EL (cell line): ENCODE data around the gene GMDS.
"Not testable (repeated sequence)": the region's sequence is repeated elsewhere in the genome, so short reads cannot be mapped to it uniquely, and the experiment has no call there.

ENCODE experiments used
- DNase-seq: peaks from one replicate; pipeline ENCODE4 v3.0.0-alpha.2; 2016

The GMDS gene

DNA sequence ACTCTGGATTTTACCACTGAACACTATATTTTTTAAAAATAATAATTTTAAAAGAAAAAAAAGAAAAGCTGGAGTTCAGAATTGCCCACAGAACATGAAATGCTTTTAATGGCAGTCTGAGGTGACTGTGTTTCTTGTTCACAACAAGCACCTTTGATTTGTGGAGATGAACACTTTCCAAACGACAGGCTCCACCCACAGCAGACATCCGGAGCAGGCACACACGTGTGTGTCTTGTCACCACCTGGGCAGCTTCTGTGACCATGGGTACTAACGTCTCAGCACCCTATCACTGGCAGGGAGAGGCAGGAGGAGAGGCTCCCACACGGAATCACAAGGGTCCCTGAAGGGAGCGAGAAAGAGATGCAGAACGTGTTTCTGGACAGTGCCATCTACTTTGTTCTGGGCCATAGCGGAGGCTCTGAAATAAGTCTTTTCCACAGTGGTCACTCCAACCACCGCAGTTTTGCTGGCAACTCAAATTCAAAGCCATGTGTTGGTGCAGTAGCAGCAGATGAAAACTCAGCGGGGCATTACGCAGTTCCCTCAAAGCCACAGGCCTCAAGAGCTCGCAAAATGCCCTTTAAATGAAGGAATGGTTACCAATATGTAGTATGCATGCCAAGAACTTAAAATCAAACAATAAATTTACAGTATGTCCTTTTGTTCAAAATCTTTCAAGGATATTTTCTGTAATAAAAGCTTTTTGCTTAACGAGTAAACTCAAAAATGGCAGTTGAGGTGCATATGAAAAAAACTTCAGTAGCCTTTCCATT, 393.5 kb downstream of the GMDS start:
- DNase-seq = no peak

DNA sequence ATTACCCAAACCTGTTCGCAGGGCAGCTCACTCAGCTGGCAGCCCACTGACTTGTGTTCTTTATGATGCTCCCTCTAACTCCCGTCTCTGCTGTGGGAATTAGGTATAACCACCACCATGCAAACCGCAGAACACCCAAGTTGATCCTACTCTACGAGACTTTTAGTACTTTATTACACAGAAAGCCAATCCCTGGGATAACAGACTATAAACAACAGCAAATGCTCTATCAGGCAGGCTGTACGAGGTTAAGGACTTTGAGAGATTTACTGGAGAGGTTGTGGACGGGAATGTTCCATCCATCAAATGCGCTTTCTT, 394.6 kb downstream of the GMDS start:
- no peak for DNase-seq

DNA sequence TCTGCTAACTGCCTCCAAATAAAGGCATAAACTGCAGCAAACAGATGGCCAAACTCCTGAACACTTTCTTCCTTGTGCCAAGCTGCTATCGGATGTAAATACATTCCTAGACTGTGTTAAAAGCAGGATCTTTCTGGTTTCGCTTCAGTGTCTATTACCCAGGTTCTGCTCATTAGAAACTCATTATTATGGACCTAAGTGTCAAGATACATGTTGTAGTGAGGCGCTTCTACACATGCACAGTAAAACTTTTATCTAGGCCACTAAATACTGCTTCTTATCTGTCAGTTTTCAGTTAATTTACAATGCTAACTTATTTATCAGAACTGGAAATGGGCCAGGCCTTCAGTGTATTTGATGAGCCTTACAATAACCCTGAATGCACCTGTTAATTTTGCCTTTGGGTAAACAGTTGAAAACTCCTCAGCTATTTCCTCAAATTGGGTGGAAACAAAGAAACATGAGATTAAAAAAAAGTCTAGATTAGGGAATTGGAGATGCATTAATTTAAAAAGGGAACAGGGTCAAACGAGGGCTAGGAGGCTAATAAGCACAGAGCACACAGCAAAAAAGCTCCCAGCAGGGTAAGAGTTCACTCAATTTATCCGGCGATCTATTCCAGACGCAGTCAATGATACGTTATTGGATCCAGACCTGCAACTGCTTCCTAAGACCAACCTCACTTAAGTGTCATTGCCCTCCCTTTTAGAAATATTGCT, 395.1 kb downstream of the GMDS start:
- no peak for DNase-seq

DNA sequence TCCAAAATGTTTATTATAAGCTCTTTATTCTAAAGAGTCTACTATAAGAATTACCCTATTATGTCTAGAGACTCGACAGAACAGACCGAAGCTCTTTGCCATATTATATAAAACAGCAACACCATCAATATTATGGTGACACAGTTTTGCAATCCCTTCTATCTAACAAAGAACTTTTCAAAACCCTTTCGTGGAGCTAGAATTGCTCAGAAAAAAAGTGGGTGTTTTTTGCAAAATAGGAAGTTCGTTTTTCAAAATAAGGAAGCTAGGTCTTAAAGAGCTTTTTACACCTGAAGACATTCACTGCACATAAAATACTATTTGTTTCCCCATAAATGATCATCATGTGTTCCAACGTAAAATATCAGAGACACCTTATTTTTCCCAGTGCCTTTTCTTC, 395.7 kb downstream of the GMDS start:
- no peak for DNase-seq

DNA sequence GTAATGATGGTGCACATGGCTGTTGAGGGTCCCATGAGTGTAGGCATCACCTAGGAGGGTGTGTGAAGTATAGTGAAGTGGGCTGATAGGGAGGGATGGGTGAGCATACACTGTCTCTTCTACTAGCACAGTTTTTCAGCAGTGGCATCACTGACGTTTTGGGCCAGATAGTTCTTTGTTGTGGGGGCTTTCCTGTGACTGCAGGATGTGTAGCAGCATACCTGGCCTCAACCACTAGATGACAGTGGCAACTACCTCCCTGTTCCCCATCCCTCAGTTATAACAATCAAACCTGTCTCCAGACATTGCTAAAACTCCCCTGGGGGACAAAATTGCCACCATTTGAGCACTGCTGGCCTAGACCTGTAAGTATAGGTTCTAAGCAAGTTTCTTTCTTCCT, 396.7 kb downstream of the GMDS start:
- no peak for DNase-seq

DNA sequence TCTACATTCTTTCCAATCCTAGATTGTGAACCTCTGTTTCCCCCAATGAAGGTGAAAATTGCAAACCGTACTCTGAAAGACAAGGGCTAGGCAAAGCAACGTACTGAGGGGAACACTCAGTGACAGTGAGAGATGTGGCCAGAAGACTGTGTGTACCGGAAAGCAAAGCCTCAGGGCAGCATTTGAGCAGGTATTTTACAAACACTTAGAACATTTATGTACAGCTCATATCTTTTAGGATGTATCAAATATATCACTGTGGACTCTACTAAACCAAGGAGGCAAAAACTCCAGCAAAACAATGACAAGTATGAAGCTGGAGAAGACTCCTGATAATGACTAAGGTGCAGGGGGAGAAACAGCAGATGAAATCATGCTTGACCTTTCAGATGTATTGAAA, 398.8 kb downstream of the GMDS start:
- DNase-seq = no peak

DNA sequence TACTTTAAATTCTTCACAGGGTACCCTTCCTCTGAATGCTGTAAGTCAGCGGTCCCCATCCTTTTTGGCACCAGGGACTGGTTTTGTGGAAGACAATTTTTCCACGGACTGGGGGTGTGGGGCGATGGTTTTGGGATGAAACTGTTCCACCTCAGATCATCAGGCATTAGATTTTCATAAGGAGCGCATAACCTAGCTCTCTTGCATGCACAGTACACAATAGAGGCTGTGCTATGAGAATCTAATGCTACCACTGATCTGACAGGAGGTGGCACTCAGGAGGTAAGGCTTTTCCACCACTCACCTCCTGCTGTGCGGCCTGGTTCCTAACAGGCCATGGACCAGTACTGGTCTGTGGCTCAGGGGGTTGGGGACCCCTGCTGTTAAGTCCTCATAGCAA, 399.9 kb downstream of the GMDS start:
- not testable (repeated sequence) for DNase-seq

DNA sequence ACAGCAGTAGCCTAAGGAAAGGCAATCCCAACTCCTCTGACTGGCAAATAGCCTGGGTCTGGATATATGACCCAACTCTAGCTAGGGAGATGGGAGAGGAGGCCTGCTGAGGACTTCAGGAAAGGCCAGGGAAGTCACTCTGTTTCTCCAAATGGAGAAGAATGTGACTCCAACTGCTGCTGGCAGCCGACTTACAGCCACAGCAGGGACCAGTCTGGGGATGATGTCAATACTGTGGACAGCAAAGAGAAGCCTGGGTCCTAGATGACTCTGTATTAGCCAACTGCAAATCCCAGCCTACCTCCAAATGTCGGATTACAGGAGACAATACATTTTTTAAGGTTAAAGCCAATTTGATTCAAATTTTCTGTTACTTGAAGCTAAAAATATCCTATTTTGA, 403.1 kb downstream of the GMDS start:
- no peak for DNase-seq

DNA sequence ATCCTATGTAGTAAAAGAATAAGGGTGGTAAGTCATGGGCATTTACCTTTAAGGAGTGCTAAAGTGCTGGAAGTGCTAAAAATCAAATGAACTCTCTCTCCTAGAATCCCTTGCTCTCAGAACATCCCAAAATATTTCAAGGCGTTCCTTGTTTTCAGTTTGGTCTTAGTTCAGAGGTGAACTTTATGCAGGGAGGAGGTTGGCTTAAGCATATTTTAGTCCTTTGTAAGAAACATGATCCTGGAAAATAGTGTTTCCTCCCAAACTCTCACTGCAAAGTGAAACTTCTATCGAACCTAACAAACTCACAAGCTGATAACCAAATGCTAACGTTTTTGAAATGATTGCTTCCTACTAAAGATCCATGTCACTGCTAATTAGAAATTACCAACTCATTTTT, 404.3 kb downstream of the GMDS start:
- DNase-seq = no peak

DNA sequence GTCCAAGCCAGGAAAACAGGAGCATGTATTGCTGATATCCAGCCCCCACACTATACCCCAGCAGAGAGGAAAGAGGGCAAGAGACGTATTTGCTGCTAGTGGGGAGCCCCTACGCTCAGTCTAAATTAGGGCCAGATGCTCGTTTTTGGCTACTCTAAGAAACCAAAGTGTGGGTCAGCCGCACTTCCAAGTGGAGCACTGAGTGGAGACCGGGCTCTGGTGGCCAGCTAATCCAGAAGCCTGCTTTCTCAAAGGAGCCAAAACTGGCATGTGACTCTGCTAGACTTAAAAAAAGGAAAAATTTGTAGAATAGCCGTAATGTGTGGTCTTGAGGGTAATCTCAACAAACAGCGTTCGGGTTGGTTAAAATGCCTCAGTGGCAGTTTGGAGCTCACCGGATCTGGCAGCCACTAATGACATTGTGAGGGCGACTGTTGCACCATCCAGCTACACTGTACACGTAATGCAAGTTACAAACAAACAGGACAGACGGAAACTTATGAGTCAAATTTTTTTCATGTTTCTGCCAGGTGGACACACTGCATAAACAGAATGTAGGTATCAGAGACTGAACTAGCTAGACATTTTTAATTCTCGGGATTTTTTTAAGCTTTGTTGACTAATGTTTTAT, 404.8 kb downstream of the GMDS start:
- no peak for DNase-seq

DNA sequence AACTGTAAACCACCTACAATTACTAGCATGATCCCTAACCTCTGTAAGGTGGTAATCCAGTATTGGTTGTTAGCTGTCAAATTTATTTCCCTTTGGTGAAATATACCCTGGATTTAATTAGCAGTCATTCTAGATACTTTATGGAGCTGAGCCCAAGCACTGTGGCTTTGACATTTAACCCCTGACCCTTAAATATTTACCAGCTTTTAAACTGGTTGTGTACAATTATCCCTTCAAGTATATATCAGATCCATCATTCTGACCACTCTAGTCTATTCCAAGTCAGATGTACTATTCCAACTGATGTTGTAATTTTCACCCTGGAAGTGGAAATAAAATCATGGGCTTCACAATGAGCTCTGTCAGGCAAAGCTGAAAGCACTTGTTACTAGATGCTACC, 406.0 kb downstream of the GMDS start:
- no peak for DNase-seq

DNA sequence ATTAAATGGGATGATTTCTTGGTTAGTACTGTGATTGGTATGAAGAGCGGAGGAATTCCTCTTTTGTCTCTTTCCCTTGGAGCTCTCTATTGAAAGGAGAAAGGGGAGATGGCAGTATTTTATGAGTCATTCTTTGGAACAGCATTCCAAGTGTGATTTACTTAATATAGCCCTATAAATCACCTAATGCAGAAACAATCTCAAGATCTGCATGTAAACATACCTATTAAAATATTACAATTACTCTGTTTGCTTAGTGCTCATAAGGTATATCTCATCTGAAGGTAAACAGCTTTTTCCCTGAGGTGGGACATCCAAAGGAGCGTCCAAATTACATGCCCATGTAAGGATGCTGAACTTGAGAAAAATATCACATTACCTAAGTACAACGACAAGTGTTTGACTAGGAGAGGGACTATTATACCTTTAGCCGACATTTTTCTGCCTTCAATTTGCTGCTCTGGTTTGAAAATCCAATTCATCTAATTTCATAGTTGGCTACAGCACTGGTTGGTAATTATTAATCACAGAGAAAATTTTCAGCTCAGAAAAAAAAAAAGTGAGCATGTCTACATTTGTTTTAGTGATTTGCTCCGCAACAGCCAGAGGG, 406.7 kb downstream of the GMDS start:
- DNase-seq = peak; percentile 48

DNA sequence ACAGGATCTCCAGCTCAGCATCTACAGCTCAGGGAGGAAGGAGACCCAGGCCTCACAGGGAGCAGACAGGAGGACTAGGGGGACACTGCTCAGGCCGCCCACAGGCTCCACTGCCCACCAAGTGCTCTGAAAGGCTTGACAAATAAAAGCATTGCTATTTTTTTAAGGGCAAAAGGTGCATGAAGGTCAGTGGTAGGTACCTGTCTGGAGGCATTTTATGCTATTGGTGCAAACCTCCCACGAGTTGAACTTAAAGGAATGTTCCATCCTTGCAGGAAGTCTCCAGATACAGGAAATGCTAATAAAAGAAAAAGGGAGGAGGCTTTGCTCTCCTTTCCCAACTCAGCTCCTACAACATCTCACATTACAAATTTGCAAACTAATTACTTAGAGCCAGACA, 407.6 kb downstream of the GMDS start:
- no peak for DNase-seq

DNA sequence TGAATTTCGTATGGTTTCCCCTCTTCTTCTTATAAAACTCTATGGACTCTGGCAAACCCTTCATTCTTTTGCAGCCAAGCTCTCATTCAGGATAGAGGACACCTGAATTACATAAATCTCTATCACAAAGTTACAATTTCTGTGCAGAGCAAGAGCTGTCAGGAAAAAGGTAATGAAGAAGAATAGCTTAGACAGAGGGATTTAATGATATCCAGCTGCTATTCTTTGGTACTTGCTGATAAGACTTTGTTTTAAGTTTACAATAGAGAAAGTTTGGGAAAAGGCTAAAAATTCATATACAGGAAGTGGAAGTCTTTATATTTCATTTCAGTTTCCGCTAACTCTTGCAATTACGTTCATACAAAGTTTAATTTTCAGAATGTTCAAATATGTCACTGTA, 408.7 kb downstream of the GMDS start:
- DNase-seq = no peak

DNA sequence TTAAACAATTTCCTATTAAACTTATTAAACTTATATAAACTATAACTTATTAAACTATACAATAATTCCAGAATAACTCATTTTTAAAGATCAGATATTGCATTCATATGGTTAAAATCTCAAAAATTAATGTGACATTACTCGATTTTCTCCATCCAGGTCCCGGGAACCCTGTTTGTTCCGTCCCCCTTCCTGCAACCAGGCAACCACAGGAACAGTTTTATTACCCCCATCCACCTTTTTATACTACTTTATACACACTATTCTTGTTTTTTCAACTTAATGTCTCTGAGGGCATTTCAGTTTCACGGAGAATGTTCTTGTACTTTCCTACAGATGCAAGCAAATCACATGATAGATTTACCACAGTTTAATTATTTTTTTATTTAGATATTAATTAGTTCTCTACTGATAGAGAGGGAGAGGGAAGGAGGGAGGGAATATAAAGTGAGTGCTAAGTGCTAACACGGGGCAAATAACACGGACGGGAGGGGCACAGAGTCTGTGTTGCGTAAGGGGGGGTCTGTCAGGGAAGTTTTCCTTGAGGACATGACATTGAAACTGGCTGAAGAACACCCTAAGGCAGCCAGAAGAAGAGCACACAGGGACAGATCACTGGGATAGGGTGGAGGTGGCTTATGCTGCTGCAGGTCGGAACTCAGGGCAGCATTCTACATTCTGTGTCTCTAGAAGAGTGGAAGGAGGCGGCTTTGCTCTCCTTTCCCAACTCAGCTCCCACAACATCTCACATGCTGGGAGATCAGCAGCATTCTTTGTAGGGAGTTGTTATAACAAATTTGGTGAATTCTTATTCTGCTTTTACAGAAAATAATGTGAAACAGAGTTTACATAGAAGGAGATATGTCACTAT, 410.5 kb downstream of the GMDS start:
- DNase-seq = no peak

DNA sequence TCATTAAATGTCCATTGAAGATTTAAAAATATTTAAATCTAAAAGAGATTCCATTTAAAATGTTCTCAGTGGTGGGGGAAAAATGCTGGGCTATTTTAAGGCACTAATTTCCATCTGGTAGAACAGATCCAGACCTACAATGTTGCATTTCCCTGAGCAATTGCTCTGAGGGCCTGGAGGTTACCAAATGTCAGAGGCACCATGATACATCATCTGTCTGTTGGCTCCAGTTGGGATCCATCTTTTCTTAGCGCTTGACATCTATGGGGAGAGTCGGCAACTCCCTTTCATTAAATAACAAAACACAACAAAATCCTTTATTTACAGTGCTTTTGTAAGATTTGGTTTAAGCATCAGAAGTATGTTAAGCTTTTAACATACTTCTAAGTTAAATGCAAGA, 411.2 kb downstream of the GMDS start:
- no peak for DNase-seq

DNA sequence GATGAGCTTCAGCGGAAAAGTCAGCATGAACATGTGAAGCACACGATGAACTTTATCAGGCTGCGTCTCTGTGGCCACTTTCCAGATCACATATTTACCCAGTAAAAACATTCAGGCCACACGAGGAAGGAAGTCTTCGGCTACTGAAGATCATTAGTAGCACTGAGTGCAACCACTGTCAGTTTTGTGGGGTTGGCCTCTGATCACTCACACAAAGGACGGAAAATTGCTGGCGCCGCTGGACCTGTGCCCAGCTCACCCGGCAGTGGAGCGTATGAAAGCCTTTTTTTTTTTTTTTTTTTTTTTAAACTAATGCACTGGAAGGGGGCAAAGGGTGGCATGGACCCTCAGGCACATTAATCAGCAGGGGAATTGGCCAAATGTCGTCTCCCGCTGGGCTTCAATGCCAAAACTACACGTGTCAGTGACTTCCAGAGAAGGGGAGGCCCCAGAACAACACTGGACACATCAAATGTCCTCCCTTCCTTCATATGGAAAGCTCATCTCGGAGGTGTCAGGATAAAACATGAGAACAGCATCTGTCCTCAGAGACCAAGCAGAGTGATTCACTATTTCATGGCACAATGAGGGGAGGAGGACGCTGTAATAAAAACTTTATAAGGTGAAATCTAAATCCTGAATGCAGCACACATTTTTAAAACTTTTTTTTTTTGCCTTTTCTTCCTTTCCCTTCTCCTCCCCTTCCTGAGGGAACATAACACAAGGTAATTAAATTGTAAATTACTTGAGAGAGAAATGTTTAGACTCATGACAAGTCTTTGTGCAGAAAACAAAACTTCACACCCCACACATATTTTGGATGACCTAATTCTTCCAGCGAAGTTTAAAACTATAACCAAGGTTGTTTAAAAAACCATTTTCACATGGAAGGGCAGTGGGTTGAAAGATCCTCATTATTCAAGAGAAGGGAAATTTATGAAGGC, 412.3 kb downstream of the GMDS start:
- peak; percentile 45 for DNase-seq

DNA sequence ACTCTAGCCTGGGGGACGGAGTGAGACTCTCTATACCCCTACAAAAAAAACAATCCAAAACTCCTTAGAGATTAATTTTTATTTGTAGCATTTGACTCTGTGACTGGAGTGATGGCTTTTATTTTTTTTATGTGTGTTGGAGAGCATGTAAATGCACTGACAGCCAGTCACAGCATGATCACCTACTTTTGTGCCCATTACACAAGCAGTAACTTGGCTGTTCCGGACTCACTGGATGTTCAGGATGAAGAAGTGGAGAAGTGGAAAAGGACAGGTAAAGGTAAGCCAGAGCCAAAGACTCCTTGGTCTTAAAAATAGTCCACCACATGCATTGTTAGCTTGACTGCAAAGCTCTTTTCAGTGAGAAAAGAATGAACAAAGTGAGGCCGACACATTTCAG, 413.0 kb downstream of the GMDS start:
- DNase-seq = no peak

DNA sequence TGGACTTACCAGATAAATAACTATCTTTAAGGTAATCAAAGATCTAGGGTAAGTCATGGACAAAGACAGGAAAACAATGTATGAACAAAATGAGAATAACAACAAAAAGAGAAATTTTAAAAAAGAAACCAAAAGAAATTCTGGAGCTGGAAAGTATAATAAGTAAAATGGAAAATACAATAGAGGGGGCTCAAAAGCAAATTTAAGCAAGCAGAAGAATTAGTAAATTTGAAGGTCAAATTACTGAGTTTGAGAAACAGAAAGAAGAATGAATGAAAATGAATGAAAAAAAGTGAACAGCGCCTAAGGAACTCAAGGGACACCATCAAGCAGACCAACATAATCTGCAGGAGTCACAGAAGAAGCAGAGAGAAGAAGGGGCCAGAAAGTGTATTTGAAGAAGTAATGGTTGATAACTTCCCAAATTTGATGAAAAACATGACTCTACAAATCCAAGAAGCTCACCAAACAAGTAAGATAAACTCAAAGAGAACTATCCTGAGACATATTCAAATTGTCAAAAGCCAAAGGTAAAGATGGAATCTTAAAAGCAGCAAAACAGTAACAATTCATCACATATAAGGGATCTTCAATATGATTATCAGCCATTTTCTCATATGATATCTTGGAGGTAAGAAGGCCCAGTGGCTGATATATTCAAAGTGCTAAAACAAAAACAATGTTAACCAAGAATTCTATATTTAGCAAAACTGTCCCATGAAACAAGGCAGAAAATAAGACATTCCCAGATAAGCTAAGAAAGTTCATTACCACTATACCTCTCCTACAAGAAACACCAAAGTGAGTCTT, 417.2 kb downstream of the GMDS start:
- no peak for DNase-seq

DNA sequence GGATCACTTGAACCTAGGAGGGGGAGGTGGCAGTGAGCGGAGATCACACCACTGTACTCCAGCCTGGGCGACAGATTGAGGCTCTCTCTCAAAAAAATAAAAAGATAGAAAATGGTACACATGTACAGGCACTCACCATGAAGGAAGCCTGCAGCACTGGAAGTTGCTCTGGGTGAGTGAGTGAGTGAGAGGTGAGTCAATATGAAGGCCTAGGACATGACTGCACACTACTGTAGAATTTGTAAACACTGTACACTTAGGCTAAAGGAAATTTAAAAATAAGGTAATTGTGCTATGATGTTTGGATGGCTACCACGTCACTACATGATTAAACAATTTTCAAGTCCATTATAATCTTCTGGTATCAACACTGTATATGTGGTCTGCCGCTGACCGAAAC, 419.5 kb downstream of the GMDS start:
- DNase-seq = peak; percentile 31

DNA sequence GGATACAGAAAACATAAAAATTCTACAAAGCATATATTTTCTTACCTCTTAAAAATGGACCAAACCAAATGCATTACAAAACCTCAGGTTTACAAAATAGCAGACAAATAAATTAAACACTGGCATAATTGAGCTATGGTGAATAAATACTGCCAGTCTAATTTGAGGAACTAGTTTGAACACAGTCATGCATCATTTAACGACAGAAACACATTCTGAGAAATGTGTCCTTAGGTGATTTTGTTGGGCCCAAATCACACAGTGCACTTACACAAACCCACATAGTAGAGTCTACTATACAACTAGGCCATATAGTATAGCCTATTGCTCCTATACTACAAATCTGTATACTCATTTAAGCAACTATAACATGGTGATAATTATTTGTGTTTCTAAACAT, 420.1 kb downstream of the GMDS start:
- DNase-seq = no peak
